ENCODE measurements around the gene TEX22.

The TEX22 gene

GRCh38 chr14:105385322-105385637 lies 13.1 kb upstream of the TEX22 start:
- H3K4me3 ChIP-seq (replicated peaks in 1 of 2; ENCODE audit: low read depth in 2 of 2, low read length in 2 of 2), result no peak overlapping the region
- TF ChIP-seq, protein P1, sequence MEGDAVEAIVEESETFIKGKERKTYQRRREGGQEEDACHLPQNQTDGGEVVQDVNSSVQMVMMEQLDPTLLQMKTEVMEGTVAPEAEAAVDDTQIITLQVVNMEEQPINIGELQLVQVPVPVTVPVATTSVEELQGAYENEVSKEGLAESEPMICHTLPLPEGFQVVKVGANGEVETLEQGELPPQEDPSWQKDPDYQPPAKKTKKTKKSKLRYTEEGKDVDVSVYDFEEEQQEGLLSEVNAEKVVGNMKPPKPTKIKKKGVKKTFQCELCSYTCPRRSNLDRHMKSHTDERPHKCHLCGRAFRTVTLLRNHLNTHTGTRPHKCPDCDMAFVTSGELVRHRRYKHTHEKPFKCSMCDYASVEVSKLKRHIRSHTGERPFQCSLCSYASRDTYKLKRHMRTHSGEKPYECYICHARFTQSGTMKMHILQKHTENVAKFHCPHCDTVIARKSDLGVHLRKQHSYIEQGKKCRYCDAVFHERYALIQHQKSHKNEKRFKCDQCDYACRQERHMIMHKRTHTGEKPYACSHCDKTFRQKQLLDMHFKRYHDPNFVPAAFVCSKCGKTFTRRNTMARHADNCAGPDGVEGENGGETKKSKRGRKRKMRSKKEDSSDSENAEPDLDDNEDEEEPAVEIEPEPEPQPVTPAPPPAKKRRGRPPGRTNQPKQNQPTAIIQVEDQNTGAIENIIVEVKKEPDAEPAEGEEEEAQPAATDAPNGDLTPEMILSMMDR (IDR thresholded peaks at IDR 0.05; ENCODE audit: low read depth, low read length), result no peak
- no peak for DNase-seq (ENCODE audit: low read depth in 2 of 2)

GRCh38 chr14:105385698-105386365 lies 12.5 kb upstream of the TEX22 start:
- DNase-seq (ENCODE audit: low read depth in 2 of 2), result no peak
- H3K4me3 ChIP-seq (replicated peaks in 1 of 2; ENCODE audit: low read depth in 2 of 2, low read length in 2 of 2), result no peak overlapping the region
- TF ChIP-seq, protein P1 (IDR thresholded peaks at IDR 0.05; ENCODE audit: low read depth, low read length), result no peak

DNA sequence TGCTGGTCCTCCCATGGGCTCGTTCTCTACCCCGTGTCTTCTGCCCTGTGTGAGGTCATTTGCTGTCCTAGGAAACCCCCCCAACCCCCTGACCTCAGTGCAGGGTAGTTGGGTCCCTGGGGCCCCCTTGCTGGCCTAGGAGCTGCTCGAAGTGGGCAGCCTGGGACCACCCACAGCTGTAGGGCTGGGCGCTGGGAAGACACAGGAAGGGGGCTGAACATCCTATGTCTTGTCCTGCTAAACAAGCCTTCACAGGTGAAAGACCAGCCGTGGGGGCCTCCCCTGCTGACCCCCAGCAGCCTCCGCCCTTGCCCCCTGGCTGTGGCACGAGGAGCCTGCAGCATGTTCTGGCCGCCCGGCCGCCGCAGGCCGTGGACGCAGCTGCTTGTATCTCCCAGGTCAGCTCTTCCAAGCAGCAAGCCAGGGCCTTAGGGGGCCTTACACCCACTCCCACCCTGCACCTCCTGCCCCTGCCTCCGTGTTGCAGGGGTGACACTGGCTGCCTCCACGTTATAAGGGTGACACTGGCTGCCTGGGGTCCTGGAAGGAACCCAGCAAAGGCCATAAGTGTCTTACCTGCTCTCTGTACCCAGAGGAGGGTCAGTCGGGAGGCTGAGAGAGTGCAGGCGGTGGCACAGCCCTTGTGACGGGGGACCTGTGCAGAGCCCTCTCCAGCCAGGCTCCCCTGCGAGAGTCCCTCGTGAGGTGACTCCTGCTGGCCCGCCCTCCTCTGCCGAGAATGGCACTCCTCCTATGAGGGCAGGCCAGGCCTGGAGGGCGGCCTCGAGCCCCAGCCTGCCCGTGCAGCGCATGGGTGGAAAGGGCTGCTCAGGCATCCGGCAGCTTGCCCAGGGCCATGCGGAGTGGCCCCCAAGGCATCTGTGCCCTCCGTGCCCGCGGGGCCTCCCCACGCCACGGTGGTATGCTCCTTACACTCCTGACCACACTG lies 11.5 kb upstream of the TEX22 start:
- no peak for DNase-seq (ENCODE audit: low read depth in 2 of 2)
- H3K4me3 ChIP-seq (replicated peaks in 1 of 2; ENCODE audit: low read depth in 2 of 2, low read length in 2 of 2), result no peak overlapping the region
- TF ChIP-seq, protein P1 (IDR thresholded peaks at IDR 0.05; ENCODE audit: low read depth, low read length), result no peak

DNA sequence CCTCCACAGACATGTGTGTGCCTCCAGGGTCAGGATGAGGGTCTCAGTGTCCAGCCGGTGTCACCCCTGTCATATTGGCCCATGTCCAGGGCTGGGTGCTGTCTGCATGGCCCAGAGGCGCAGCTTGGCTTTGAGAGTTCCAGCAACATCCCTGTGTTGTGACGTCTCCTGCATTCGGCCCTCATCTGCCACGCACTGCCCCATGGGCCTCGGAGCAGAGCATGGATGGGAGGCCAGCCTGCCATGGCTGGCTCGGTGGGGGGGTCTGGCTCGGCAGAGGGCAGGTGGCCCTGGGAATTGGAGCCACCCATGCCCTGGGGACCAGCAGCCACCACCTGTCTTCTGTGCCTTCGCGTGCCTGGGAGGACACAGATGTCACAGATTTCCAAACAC lies 10.8 kb upstream of the TEX22 start:
- TF ChIP-seq, protein P1 (IDR thresholded peaks at IDR 0.05; ENCODE audit: low read depth, low read length), result no peak
- DNase-seq (ENCODE audit: low read depth in 2 of 2), result no peak

DNA sequence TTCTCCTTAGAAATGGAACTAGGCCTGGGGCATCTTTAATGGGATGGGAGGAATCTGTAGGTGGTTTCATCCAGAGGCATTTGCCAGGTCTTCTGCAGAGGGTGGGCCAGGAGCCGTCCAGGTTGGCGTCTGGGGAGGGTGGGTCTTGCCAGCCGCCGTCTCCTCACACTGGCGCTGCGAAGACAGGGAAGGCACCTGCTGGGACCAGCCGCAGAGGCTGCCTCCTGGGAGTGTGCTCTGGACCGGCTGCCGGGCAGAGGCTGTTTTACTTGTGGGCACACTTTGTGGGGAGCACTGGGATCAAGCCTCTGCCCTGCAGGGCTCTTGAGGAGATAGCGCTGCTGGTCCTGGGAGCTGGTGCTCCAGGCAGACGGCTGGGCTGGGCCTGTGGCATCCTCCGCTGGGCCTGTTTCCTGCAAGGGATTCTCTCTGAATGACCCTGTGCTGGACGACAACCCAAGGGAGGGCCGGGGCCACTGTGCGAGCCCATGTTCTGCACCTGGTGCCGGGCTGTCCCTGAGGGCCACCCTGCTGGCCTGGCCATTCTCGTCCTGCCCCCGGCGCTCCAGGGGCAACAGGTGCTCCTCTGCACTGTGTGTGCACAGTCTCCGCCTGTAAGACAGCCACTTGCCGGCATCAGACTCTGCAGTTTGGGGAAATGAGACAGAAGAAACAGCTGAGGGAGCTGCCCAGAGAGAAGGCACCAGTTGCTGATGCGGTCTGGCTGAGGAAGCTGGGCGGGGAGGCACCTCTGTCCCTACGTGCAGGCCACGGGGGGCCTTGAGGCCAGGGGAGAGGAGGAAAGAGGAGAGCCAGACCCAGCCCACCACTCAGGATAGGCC lies 10.0 kb upstream of the TEX22 start:
- TF ChIP-seq, protein P1 (IDR thresholded peaks at IDR 0.05; ENCODE audit: low read depth, low read length), result no peak
- H3K4me3 ChIP-seq (replicated peaks in 1 of 2; ENCODE audit: low read depth in 2 of 2, low read length in 2 of 2), result no peak overlapping the region

More for the DNA sequence above, 10.8 kb upstream of the TEX22 start:
- H3K4me3 ChIP-seq (replicated peaks in 1 of 2; ENCODE audit: low read depth in 2 of 2, low read length in 2 of 2), result no peak overlapping the region

DNA sequence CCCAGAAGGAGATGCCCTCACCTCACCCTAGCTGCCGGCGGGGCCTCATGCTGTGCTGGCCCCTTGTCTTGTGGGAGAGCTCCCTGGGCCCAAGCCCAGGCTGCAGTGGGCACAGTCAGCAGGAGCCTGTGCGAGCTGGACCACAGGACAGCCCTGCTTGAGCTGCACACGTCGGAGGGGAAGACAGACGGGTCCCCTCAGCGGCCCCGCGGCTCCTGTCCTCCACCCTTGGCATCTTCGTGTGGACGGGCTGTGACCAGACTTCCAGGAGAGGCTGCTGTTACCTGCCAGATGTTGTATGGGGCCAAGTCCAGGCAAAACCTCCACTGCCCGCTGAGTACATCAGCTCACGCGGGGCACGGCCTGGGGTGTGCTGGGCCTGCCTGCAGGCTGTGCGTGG lies 9.4 kb upstream of the TEX22 start:
- no peak for DNase-seq (ENCODE audit: low read depth in 2 of 2)
- H3K4me3 ChIP-seq (replicated peaks in 1 of 2; ENCODE audit: low read depth in 2 of 2, low read length in 2 of 2), result no peak overlapping the region
- TF ChIP-seq, protein P1 (IDR thresholded peaks at IDR 0.05; ENCODE audit: low read depth, low read length), result no peak

More for the DNA sequence above, 10.0 kb upstream of the TEX22 start:
- DNase-seq (ENCODE audit: low read depth in 2 of 2), result no peak

Data from cardiac fibroblast (primary cell).